HG03342 (cell line): ENCODE data around the gene MYO15A.
"Not testable (repeated sequence)": the region's sequence is repeated elsewhere in the genome, so short reads cannot be mapped to it uniquely, and the experiment has no call there.

ENCODE experiments used
- ATAC-seq: cut with Tn5 transposase; IDR thresholded peaks from one replicate; pipeline ENCODE4 v1.9.1; 2021; ENCODE audit warnings: mild to moderate bottlenecking, moderate library complexity; ENCODE audit not compliant: unreplicated experiment

Gene MYO15A

GRCh38 chr17:18208092-18208491 is 99.5 kb downstream of the MYO15A start:
- no peak for ATAC-seq

- ATAC-seq = no peak
These were observed 105.2 kb downstream of the MYO15A start for GRCh38 chr17:18213666-18214270.

DNA sequence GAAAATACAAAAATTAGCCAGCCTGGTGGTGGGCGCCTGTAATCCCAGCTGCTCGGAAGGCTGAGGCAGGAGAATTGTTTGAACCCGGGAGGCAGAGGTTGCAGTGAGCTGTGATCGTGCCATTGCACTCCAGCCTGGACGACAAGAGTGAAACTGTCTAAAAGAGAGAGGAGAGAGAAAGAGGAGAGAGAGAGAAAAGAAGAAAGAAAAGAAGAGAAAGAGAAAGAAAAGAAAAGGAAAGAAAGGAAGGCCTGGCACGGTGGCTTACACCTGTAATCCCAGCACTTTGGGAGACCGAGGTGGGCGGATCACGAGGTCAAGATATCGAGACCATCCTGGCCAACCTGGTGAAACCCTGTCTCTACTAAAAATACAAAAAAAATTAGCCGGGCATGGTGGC is 108.3 kb downstream of the MYO15A start:
- ATAC-seq = not testable (repeated sequence)

DNA sequence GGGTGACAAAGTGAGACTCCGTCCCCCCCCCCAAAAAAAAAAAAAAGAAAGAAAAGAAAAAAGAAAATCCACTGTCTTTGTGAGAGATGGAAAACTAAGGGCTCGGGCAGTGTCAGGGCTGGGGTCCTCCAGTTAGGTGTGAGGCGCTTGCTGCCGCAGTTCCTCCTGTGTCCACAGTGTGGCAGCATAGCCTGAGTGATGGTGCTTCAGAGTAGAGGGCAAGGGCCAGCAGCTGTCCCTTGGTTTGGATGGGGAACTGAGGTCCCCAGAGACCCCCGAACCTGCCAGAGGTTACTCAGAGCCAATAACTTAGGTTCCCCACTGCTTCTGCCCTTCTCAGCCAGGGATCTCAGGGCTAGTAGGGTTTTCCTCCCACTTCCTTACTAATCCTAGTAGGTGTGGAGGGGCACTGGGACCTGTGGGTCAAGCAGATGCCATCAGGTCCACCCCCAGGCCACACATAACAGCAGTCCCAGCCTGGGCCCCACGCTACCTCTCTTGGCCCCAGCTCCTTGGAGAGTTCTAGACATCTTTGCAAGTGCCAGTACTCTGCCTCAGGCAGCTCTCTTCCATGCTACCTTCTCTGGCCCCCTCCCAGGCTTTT is 109.0 kb downstream of the MYO15A start:
- ATAC-seq = no peak

GRCh38 chr17:18218756-18219415 is 110.3 kb downstream of the MYO15A start:
- no peak for ATAC-seq

- ATAC-seq = no peak
These were observed 115.5 kb downstream of the MYO15A start for GRCh38 chr17:18224053-18224386.

DNA sequence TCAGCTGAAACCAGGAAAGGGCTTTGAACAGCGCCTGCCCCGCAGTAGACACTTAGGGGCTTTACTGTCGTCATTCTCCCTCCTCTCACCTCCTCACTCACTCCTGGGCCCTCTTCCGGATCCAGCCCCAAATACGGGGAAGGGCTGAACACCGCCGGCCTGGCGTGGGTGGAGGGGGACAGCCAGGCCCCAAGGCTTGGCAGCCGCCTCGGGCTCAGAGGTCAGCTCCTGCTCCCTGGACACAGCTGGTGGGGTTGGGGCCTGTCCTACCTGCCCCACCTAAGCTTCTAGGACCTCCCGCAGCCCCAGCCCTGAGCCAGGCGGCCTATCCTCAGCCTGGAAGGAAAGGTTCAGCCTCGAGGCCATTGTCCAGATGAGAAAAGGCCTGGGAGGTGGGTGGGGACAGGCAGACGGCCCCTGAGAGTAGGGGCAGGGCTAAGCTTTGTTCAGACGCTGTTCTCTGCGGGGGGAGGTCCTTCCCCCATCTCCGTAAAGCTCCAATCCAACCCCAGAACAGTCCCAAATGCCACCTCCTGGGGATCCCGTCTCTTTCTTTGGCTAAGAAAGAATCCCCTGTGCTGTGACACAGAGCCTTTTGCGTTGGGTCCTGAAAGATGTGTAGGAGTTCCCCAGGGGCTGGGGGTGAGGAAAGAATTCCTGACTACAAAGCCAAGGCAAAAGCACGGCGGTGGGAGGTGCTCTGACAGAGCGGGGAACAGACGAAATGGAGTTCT is 116.0 kb downstream of the MYO15A start:
- no peak for ATAC-seq

DNA sequence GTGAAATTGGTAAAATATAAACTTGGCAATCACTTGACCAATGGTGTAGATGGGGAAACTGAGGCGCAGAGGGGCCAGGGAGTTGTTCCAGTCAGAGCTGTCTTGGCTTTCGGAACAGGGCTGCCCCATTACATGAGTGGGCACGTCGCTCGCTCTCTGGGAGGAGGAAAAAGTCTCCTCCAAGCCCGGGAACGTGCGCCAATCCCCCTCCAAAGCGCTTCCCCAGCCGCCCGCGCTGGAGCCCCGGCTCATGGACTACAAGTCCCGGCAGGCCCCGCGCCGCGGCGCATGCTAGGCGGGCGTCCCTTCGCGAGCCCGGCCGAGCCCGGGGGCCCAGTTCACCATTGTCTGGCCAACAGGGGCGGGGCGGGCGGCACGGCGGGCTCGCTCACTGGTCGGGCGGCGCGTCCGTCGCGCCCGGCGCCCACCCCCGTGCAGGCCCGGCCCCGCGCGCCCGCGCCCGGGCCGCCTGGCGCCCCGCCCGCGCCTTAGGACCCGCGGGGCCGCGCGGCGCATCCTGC is 116.6 kb downstream of the MYO15A start, which contains the start of gene LLGL1:
TSS of gene LLGL1 (plus strand) at position 515 of the 521 bp plus-strand sequence. CDS start 48 bp downstream, outside the sequence.
- ATAC-seq = peak; percentile 91

GRCh38 chr17:18225642-18226283 is 117.2 kb downstream of the MYO15A start:
- ATAC-seq = peak; percentile 12

- ATAC-seq = no peak
These were observed 117.9 kb downstream of the MYO15A start for GRCh38 chr17:18226284-18226945.

DNA sequence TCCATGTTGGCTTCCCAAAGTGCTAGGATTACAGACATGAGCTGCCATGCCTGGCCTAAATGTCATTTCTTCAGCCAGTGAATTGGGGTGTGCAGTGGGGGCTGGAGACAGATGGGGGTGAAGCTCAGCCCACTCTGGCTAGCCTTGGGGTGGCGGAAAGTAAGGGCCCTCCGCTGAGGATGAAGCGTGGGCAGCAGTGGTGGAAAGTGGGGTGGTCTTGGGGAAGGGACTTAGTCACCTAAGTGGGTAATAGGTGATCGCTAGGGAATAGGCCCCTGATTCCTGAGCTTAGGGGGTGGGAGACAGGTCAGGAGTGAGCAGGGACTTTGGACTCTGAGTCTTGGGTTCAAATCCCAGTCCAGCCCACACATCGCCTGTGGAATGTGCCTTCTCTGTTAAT is 119.1 kb downstream of the MYO15A start:
- no peak for ATAC-seq

GRCh38 chr17:18228176-18228682 is 119.7 kb downstream of the MYO15A start:
- no peak for ATAC-seq

DNA sequence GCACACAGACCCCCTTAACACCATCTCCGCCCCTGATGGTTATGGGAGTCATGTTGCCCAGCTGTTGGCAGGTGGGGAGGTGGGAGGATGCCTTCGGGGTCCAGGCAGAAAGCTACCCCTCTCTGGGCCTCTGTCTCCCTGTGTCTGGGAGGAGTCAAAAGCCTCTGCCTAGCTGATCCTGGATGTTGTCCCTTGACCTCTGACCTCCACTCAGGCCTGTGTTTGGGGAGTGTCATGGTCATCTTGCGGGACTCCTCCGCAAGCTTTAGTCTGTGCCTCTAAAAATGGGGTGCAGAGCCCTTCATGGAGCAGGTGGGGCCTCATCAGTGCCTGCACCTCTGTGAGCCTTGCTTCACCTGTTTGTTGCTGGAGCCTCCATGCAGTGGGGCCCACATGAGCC is 120.7 kb downstream of the MYO15A start:
- ATAC-seq = no peak
